Large intestine (tissue), 3 donors: Measurements from ENCODE around the gene EXOC4. TPM values are rescaled to one million over a fixed set of nuclear protein-coding genes. Genes with fewer than 3 reads are reported as not detected.
A peak's percentile ranks its signal among the peaks of the same experiment; 100 is the strongest.

Experiments
- DNase-seq, 2 donors: peaks; one replicate each; pipeline versions ENCODE4 v3.0.0 to v3.0.0-alpha.2; 2013
- H3K27ac ChIP-seq: one replicate; pipeline ENCODE4 v1.5.1; 2013; ENCODE audit warnings: low read length
- H3K27me3 ChIP-seq: 2 replicates; pipeline ENCODE4 v1.6.1; 2013; ENCODE audit warnings: low read length; ENCODE audit not compliant: control insufficient read depth, insufficient read depth
- H3K36me3 ChIP-seq: 2 replicates; pipeline ENCODE4 v1.6.1; 2013; ENCODE audit warnings: low read length; ENCODE audit not compliant: control insufficient read depth, insufficient read depth
- H3K4me1 ChIP-seq: one replicate; pipeline ENCODE4 v1.6.1; 2013; ENCODE audit warnings: low read length; ENCODE audit not compliant: control insufficient read depth, insufficient read depth
- H3K4me3 ChIP-seq: one replicate; pipeline ENCODE4 v1.5.1; 2013; ENCODE audit warnings: low read length
- H3K9me3 ChIP-seq: one replicate; pipeline ENCODE4 v1.6.1; 2013; ENCODE audit warnings: mild to moderate bottlenecking, low read depth, low read length, moderate library complexity; ENCODE audit not compliant: control insufficient read depth
- WGBS: methylation state at CpG from one replicate; pipeline ENCODE4 v1.1.5; 2013; ENCODE audit warnings: low lambda C conversion rate; ENCODE audit not compliant: insufficient coverage; 5-methylcytosine and 5-hydroxymethylcytosine counted together
- polyA plus RNA-seq: library from polyadenylated mRNA; unstranded; fragments of 120-200 nt; gene quantifications from one replicate; pipeline ENCODE4 v1.2.1, GENCODE V29; 2013

Gene EXOC4
- polyA plus RNA-seq, 1 donor, result 45.4 TPM

- Histone ChIP-seq H3K27ac (no peak overlapping the region), H3K4me3 (no peak overlapping the region), H3K4me1 (no peaks in the 10 kb centered on the region), H3K27me3 (no peaks in the 10 kb centered on the region), H3K9me3 (no peaks in the 10 kb centered on the region), H3K36me3 (no peaks in the 10 kb centered on the region)
- DNase-seq, result no peak
- no CpG with 5 or more reads among the region's 2 CpGs for WGBS
Observed at GRCh38 chr7:133702960-133703359, 450.1 kb downstream of the EXOC4 start.

GRCh38 chr7:133703547-133703946 is 450.7 kb downstream of the EXOC4 start:
- peak; percentile 7 to 11 for DNase-seq
- H3K36me3 ChIP-seq, result no peaks in the 10 kb centered on the region
- WGBS, result no CpG with 5 or more reads among the region's 4 CpGs
- H3K9me3 ChIP-seq, result no peaks in the 10 kb centered on the region
- no peaks in the 10 kb centered on the region for H3K27me3 ChIP-seq
- no peaks in the 10 kb centered on the region for H3K4me1 ChIP-seq
- no peak overlapping the region for H3K4me3 ChIP-seq
- H3K27ac ChIP-seq, result no peak overlapping the region

- 86% methylated on average over 1 of the region's 2 CpGs for WGBS
Observed at GRCh38 chr7:133704453-133704852, 451.6 kb downstream of the EXOC4 start.

GRCh38 chr7:133705596-133705995 is 452.7 kb downstream of the EXOC4 start:
- 100% methylated on average over 1 of the region's 8 CpGs for WGBS

More at GRCh38 chr7:133704453-133704852, 451.6 kb downstream of the EXOC4 start:
- no peaks in the 10 kb centered on the region for H3K36me3 ChIP-seq
- no peaks in the 10 kb centered on the region for H3K27me3 ChIP-seq
- no peak overlapping the region for H3K4me3 ChIP-seq
- no peaks in the 10 kb centered on the region for H3K4me1 ChIP-seq
- DNase-seq, result no peak
- no peaks in the 10 kb centered on the region for H3K9me3 ChIP-seq
- H3K27ac ChIP-seq, result no peak overlapping the region

GRCh38 chr7:133706016-133706415 is 453.1 kb downstream of the EXOC4 start:
- no CpG with 5 or more reads among the region's 1 CpG for WGBS
- Histone ChIP-seq H3K27me3 (no peaks in the 10 kb centered on the region), H3K27ac (no peak overlapping the region)

More at GRCh38 chr7:133705596-133705995, 452.7 kb downstream of the EXOC4 start:
- no peak overlapping the region for H3K27ac ChIP-seq
- H3K27me3 ChIP-seq, result no peaks in the 10 kb centered on the region
- no peak for DNase-seq
- H3K4me1 ChIP-seq, result no peaks in the 10 kb centered on the region
- H3K36me3 ChIP-seq, result no peaks in the 10 kb centered on the region
- H3K4me3 ChIP-seq, result no peak overlapping the region
- H3K9me3 ChIP-seq, result no peaks in the 10 kb centered on the region

GRCh38 chr7:133709036-133709880 is 456.4 kb downstream of the EXOC4 start:
- 100% methylated on average over 1 of the region's 4 CpGs for WGBS
- H3K36me3 ChIP-seq, result no peaks in the 10 kb centered on the region
- H3K27ac ChIP-seq, result no peak overlapping the region
- no peaks in the 10 kb centered on the region for H3K9me3 ChIP-seq
- H3K4me1 ChIP-seq, result no peaks in the 10 kb centered on the region
- no peak for DNase-seq
- H3K4me3 ChIP-seq, result no peak overlapping the region
- no peaks in the 10 kb centered on the region for H3K27me3 ChIP-seq

More at GRCh38 chr7:133706016-133706415, 453.1 kb downstream of the EXOC4 start:
- DNase-seq, result no peak
- no peaks in the 10 kb centered on the region for H3K9me3 ChIP-seq
- no peaks in the 10 kb centered on the region for H3K4me1 ChIP-seq
- H3K4me3 ChIP-seq, result no peak overlapping the region
- H3K36me3 ChIP-seq, result no peaks in the 10 kb centered on the region

GRCh38 chr7:133712544-133712943 is 459.7 kb downstream of the EXOC4 start:
- no peaks in the 10 kb centered on the region for H3K36me3 ChIP-seq
- no CpG with 5 or more reads among the region's 2 CpGs for WGBS
- no peaks in the 10 kb centered on the region for H3K9me3 ChIP-seq
- no peak for DNase-seq
- H3K27ac ChIP-seq, result no peak overlapping the region
- H3K4me3 ChIP-seq, result no peak overlapping the region
- no peaks in the 10 kb centered on the region for H3K27me3 ChIP-seq
- H3K4me1 ChIP-seq, result no peaks in the 10 kb centered on the region

- H3K4me3 ChIP-seq, result no peak overlapping the region
- no peaks in the 10 kb centered on the region for H3K4me1 ChIP-seq
- H3K9me3 ChIP-seq, result no peaks in the 10 kb centered on the region
- no CpG with 5 or more reads among the region's 3 CpGs for WGBS
- H3K27me3 ChIP-seq, result no peaks in the 10 kb centered on the region
- no peak overlapping the region for H3K27ac ChIP-seq
- no peak for DNase-seq
- H3K36me3 ChIP-seq, result no peaks in the 10 kb centered on the region
Observed at GRCh38 chr7:133714654-133715053, 461.8 kb downstream of the EXOC4 start.

GRCh38 chr7:133718131-133718530 is 465.3 kb downstream of the EXOC4 start:
- WGBS, result no CpG with 5 or more reads among the region's 1 CpG
- Histone ChIP-seq H3K4me3 (no peak overlapping the region), H3K27me3 (no peaks in the 10 kb centered on the region), H3K36me3 (no peaks in the 10 kb centered on the region), H3K9me3 (no peaks in the 10 kb centered on the region), H3K27ac (no peak overlapping the region), H3K4me1 (no peaks in the 10 kb centered on the region)
- no peak for DNase-seq

GRCh38 chr7:133723044-133723443 is 470.2 kb downstream of the EXOC4 start:
- Histone ChIP-seq H3K27me3 (no peaks in the 10 kb centered on the region), H3K4me3 (no peak overlapping the region), H3K27ac (no peak overlapping the region), H3K4me1 (peaks cover 2% of the 10 kb centered on the region), H3K9me3 (no peaks in the 10 kb centered on the region), H3K36me3 (peaks cover 3% of the 10 kb centered on the region)
- DNase-seq, result no peak
- no CpG with 5 or more reads among the region's 1 CpG for WGBS

- peak in 1 of 2 donors; percentile 15 for DNase-seq
- no peak overlapping the region for H3K27ac ChIP-seq
- peaks cover 3% of the 10 kb centered on the region for H3K36me3 ChIP-seq
- H3K27me3 ChIP-seq, result no peaks in the 10 kb centered on the region
- H3K4me3 ChIP-seq, result no peak overlapping the region
- H3K9me3 ChIP-seq, result no peaks in the 10 kb centered on the region
- 29% methylated on average over 2 of the region's 2 CpGs for WGBS
- peaks cover 2% of the 10 kb centered on the region for H3K4me1 ChIP-seq
Observed at GRCh38 chr7:133724148-133724547, 471.3 kb downstream of the EXOC4 start.
